Choroid plexus epithelial cell (primary cell): ENCODE results near the gene ROPN1B.
A peak's percentile ranks its signal among the peaks of the same experiment; 100 is the strongest.
"Not testable (repeated sequence)": the region's sequence is repeated elsewhere in the genome, so short reads cannot be mapped to it uniquely, and the experiment has no call there.

ENCODE experiments used
- DNase-seq: peaks from one replicate; pipeline ENCODE4 v3.0.0-alpha.2; 2010; ENCODE audit warnings: low read depth
- H3K4me3 ChIP-seq: 2 replicates; pipeline ENCODE4 v1.5.1; 2011; ENCODE audit warnings: low read depth, mild to moderate bottlenecking, control low read depth, low read length, moderate library complexity
- CTCF ChIP-seq: conservative IDR thresholded peaks from 2 replicates; pipeline ENCODE4 v1.5.1; 2011; ENCODE audit warnings: low read depth, mild to moderate bottlenecking, control low read depth, inconsistent platforms, low read length, moderate library complexity

ROPN1B gene

GRCh38 chr3:125984951-125985350 is 16.0 kb downstream of the ROPN1B start:
- DNase-seq: not testable (repeated sequence)

GRCh38 chr3:125990253-125990970 is 21.4 kb downstream of the ROPN1B start:
- peak; percentile 88 for DNase-seq
- peak overlapping the region; percentile 68 for H3K4me3 ChIP-seq

More at GRCh38 chr3:125984951-125985350, 16.0 kb downstream of the ROPN1B start:
- not testable (repeated sequence) for H3K4me3 ChIP-seq

GRCh38 chr3:125996751-125997150 is 27.8 kb downstream of the ROPN1B start:
- not testable (repeated sequence) for DNase-seq, H3K4me3 ChIP-seq

More at GRCh38 chr3:125990253-125990970, 21.4 kb downstream of the ROPN1B start:
- no peak for TF ChIP-seq CTCF

- no peak overlapping the region for H3K4me3 ChIP-seq
- TF ChIP-seq CTCF: no peak
- no peak for DNase-seq
Measured at GRCh38 chr3:126002189-126002588, 33.2 kb downstream of the ROPN1B start.

GRCh38 chr3:126003447-126004190 is 34.6 kb downstream of the ROPN1B start:
- no peak for TF ChIP-seq CTCF
- H3K4me3 ChIP-seq: no peak overlapping the region
- DNase-seq: no peak

- no peak for TF ChIP-seq CTCF
Measured at GRCh38 chr3:126004217-126004616, 35.2 kb downstream of the ROPN1B start.

GRCh38 chr3:126004692-126005091 is 35.7 kb downstream of the ROPN1B start:
- H3K4me3 ChIP-seq: no peak overlapping the region
- TF ChIP-seq CTCF: no peak
- no peak for DNase-seq

More at GRCh38 chr3:126004217-126004616, 35.2 kb downstream of the ROPN1B start:
- DNase-seq: no peak
- no peak overlapping the region for H3K4me3 ChIP-seq

GRCh38 chr3:126005951-126006350 is 37.0 kb downstream of the ROPN1B start:
- peak; percentile 60 for DNase-seq
- H3K4me3 ChIP-seq: no peak overlapping the region
- no peak for TF ChIP-seq CTCF
